Glutamatergic neuron (in vitro differentiated cells): Measurements from ENCODE around the gene ARHGAP28. TPM values are rescaled to one million over a fixed set of nuclear protein-coding genes. Genes with fewer than 3 reads are reported as not detected.

Experiments
- DNase-seq: peaks from one replicate; pipeline ENCODE4 v3.0.0; 2022
- H3K27ac Mint-ChIP-seq: one replicate; pipeline ENCODE4 v1.8.0; 2020; ENCODE audit warnings: mild to moderate bottlenecking, mixed read lengths, inconsistent platforms; ENCODE audit not compliant: unreplicated experiment
- H3K27me3 Mint-ChIP-seq: one replicate; pipeline ENCODE4 v1.8.0; 2020; ENCODE audit warnings: mild to moderate bottlenecking, moderate library complexity, mixed read lengths, inconsistent platforms; ENCODE audit not compliant: unreplicated experiment
- H3K36me3 Mint-ChIP-seq: one replicate; pipeline ENCODE4 v1.8.0; 2020; ENCODE audit warnings: mild to moderate bottlenecking, mixed read lengths, inconsistent platforms; ENCODE audit not compliant: unreplicated experiment
- H3K4me1 Mint-ChIP-seq: one replicate; pipeline ENCODE4 v1.8.0; 2020; ENCODE audit warnings: mild to moderate bottlenecking, low read depth, mixed read lengths, inconsistent platforms; ENCODE audit not compliant: unreplicated experiment
- H3K4me3 Mint-ChIP-seq: one replicate; pipeline ENCODE4 v1.8.0; 2020; ENCODE audit warnings: mild to moderate bottlenecking, mixed read lengths, inconsistent platforms; ENCODE audit not compliant: unreplicated experiment
- H3K9me3 Mint-ChIP-seq: one replicate; pipeline ENCODE4 v1.8.0; 2020; ENCODE audit warnings: mild to moderate bottlenecking, moderate library complexity, mixed read lengths, inconsistent platforms; ENCODE audit not compliant: unreplicated experiment
- CTCF ChIP-seq: fragments of 200-600 bp; sonication (generic); IDR thresholded peaks from one replicate; pipeline ENCODE4 v1.5.0; 2021; ENCODE audit not compliant: partially characterized antibody, unreplicated experiment
- total RNA-seq: library from RNA; stranded (reverse); fragmentation: NEBNext Ultra II Directional; extraction: Animal tissue kit (Norgen Biotek cat#: 25700); gene quantifications from one replicate; pipeline ENCODE4 v1.2.1, GENCODE V29; 2021; ENCODE audit not compliant: unreplicated experiment

The ARHGAP28 gene
- total RNA-seq, 1 donor from 2014 or later = 36.8 TPM

GRCh38 chr18:6948281-6949055 lies 219.0 kb downstream of the ARHGAP28 start:
- H3K4me1 Mint-ChIP-seq = no peaks in the 10 kb centered on the region
- no peak overlapping the region for H3K4me3 Mint-ChIP-seq
- DNase-seq = no peak
- H3K27me3 Mint-ChIP-seq = peaks cover 1% of the 10 kb centered on the region
- H3K36me3 Mint-ChIP-seq = no peaks in the 10 kb centered on the region
- no peak overlapping the region for H3K27ac Mint-ChIP-seq
- no peaks in the 10 kb centered on the region for H3K9me3 Mint-ChIP-seq
- no peak for TF ChIP-seq CTCF

GRCh38 chr18:6949800-6950586 lies 220.5 kb downstream of the ARHGAP28 start:
- H3K27ac Mint-ChIP-seq = no peak overlapping the region
- no peaks in the 10 kb centered on the region for H3K4me1 Mint-ChIP-seq
- H3K4me3 Mint-ChIP-seq = no peak overlapping the region
- H3K36me3 Mint-ChIP-seq = peaks cover 6% of the 10 kb centered on the region
- no peaks in the 10 kb centered on the region for H3K9me3 Mint-ChIP-seq
- H3K27me3 Mint-ChIP-seq = peaks cover 5% of the 10 kb centered on the region
- DNase-seq = no peak
- TF ChIP-seq CTCF = no peak

- no peak for TF ChIP-seq CTCF
- no peak overlapping the region for H3K27ac Mint-ChIP-seq
- no peaks in the 10 kb centered on the region for H3K9me3 Mint-ChIP-seq
- peaks cover 5% of the 10 kb centered on the region for H3K27me3 Mint-ChIP-seq
- no peak for DNase-seq
- H3K4me3 Mint-ChIP-seq = no peak overlapping the region
- peaks cover 6% of the 10 kb centered on the region for H3K36me3 Mint-ChIP-seq
- H3K4me1 Mint-ChIP-seq = no peaks in the 10 kb centered on the region
Measured at GRCh38 chr18:6950641-6951040, 221.1 kb downstream of the ARHGAP28 start.

GRCh38 chr18:6951336-6952090 lies 222.0 kb downstream of the ARHGAP28 start:
- no peaks in the 10 kb centered on the region for H3K9me3 Mint-ChIP-seq
- H3K36me3 Mint-ChIP-seq = peaks cover 6% of the 10 kb centered on the region
- peaks cover 5% of the 10 kb centered on the region for H3K27me3 Mint-ChIP-seq

More at GRCh38 chr18:6951336-6952090, 222.0 kb downstream of the ARHGAP28 start:
- TF ChIP-seq CTCF = no peak
- Mint-ChIP-seq H3K4me1 (no peaks in the 10 kb centered on the region), H3K4me3 (no peak overlapping the region), H3K27ac (no peak overlapping the region)
- DNase-seq = no peak
